ENCODE measurements around the gene FMN1. TPM values are rescaled to one million over a fixed set of nuclear protein-coding genes. Genes with fewer than 3 reads are reported as not detected.

Gene FMN1
- total and polyA plus RNA-seq, 2 of the 13 experiments (the other 11 are each of a cell fraction or from before 2014, with no cell fraction given) = 0.20 to 0.60 TPM

GRCh38 chr15:33218071-33218491, 23.6 kb upstream of the FMN1 start (continued):
- TF ChIP-seq HNRNPH1 (optimal IDR thresholded peaks at IDR 0.05; ENCODE audit: low read depth, low read length) (no peak), REPIN1 (CRISPR knock-in tag; IDR thresholded peaks at IDR 0.05; ENCODE audit: borderline replicate concordance, low read depth) (no peak), ZNF672 (CRISPR knock-in tag; IDR thresholded peaks at IDR 0.05) (no peak)

GRCh38 chr15:33215941-33216872, 21.7 kb upstream of the FMN1 start:
- H3K27me3 ChIP-seq (ENCODE audit: control insufficient read depth in 1 of 2, insufficient read depth in 2 of 2, low read length in 2 of 2) = no peaks in the 10 kb centered on the region
- no peak overlapping the region for H2AFZ ChIP-seq (ENCODE audit: low read length)
- DNase-seq (ENCODE audit: low spot score) (no peak), FAIRE-seq (no peak), ATAC-seq (no peak)
- peak; percentile 92 for TF ChIP-seq ZNF263 (CRISPR knock-in tag; IDR thresholded peaks at IDR 0.05)
- no peak for TF ChIP-seq ZNF124 (CRISPR knock-in tag; IDR thresholded peaks at IDR 0.05)
- no peaks in the 10 kb centered on the region for H3K79me2 ChIP-seq (ENCODE audit: insufficient read depth, low read length)
- H3K27ac ChIP-seq (ENCODE audit: extremely low read length, insufficient read depth, low read length) = no peak overlapping the region
- CTCF ChIA-PET (ENCODE audit: low intra/inter-chr PET ratio, low total read pairs) = no interaction called here
- in situ Hi-C loops (cut with HindIII; ENCODE audit: extremely low pct_ligation_motif_present, low pct_unique_long_range_greater_than_20kb) (no loop called here), intact Hi-C loops (cut with micrococcal nuclease; ENCODE audit: unreplicated experiment) (no loop called here)
- H3K9ac ChIP-seq (ENCODE audit: insufficient read depth, low read depth, low read length) = no peak overlapping the region
- no peaks in the 10 kb centered on the region for H3K9me3 ChIP-seq (ENCODE audit: low read length)
- H3K36me3 ChIP-seq (replicated peaks in 1 of 2; ENCODE audit: control insufficient read depth in 1 of 2, insufficient read depth in 2 of 2, low read length in 2 of 2) = no peaks in the 10 kb centered on the region
- BruUV-seq (replicated peaks) = no TSS peak
- no peaks in the 10 kb centered on the region for H4K20me1 ChIP-seq (ENCODE audit: insufficient read depth, low read length)
- no peak overlapping the region for H3K4me3 ChIP-seq (replicated peaks in 1 of 3; ENCODE audit: insufficient read depth in 1 of 3, low read depth in 2 of 3, low read length in 3 of 3)
- H3K4me2 ChIP-seq (ENCODE audit: low read depth, low read length) = no peak overlapping the region
- H3K4me1 ChIP-seq (ENCODE audit: insufficient read depth, low read length) = no peaks in the 10 kb centered on the region
- POLR2A ChIA-PET = no interaction called here
- WGBS (ENCODE audit: low lambda C conversion rate) = 49% methylated on average over 3 of the region's 3 CpGs

GRCh38 chr15:33211176-33211808, 16.8 kb upstream of the FMN1 start:
- intact Hi-C loops (cut with micrococcal nuclease; ENCODE audit: unreplicated experiment) (no loop called here), in situ Hi-C loops (cut with HindIII; ENCODE audit: extremely low pct_ligation_motif_present, low pct_unique_long_range_greater_than_20kb) (no loop called here)
- 24% methylated on average over 3 of the region's 3 CpGs for WGBS (ENCODE audit: low lambda C conversion rate)
- no peaks in the 10 kb centered on the region for H3K79me2 ChIP-seq (ENCODE audit: insufficient read depth, low read length)
- POLR2A ChIA-PET = no interaction called here
- H3K4me2 ChIP-seq (ENCODE audit: low read depth, low read length) = no peak overlapping the region
- no peak for ATAC-seq
- no peak overlapping the region for H3K9ac ChIP-seq (ENCODE audit: insufficient read depth, low read depth, low read length)
- H4K20me1 ChIP-seq (ENCODE audit: insufficient read depth, low read length) = no peaks in the 10 kb centered on the region
- H3K27ac ChIP-seq (ENCODE audit: extremely low read length, insufficient read depth, low read length) = no peak overlapping the region
- no peak overlapping the region for H3K4me3 ChIP-seq (replicated peaks in 1 of 3; ENCODE audit: insufficient read depth in 1 of 3, low read depth in 2 of 3, low read length in 3 of 3)
- FAIRE-seq = no peak
- CTCF ChIA-PET (ENCODE audit: low intra/inter-chr PET ratio, low total read pairs) = no interaction called here
- H3K36me3 ChIP-seq (replicated peaks in 1 of 2; ENCODE audit: control insufficient read depth in 1 of 2, insufficient read depth in 2 of 2, low read length in 2 of 2) = no peaks in the 10 kb centered on the region
- no peaks in the 10 kb centered on the region for H3K9me3 ChIP-seq (ENCODE audit: low read length)
- DNase-seq (ENCODE audit: low spot score) = no peak
- H2AFZ ChIP-seq (ENCODE audit: low read length) = no peak overlapping the region
- H3K4me1 ChIP-seq (ENCODE audit: insufficient read depth, low read length) = no peaks in the 10 kb centered on the region
- BruUV-seq (replicated peaks) = no TSS peak
- H3K27me3 ChIP-seq (ENCODE audit: control insufficient read depth in 1 of 2, insufficient read depth in 2 of 2, low read length in 2 of 2) = no peaks in the 10 kb centered on the region
- TF ChIP-seq ZNF350 (CRISPR knock-in tag; IDR thresholded peaks at IDR 0.05; ENCODE audit: borderline replicate concordance, low read depth) = no peak
- no peak for TF ChIP-seq RXRB (CRISPR knock-in tag; IDR thresholded peaks at IDR 0.05; ENCODE audit: borderline replicate concordance)
- TF ChIP-seq SIX4 (CRISPR knock-in tag; IDR thresholded peaks at IDR 0.05) = no peak
- no peak for TF ChIP-seq ZNF329 (CRISPR knock-in tag; IDR thresholded peaks at IDR 0.05; ENCODE audit: low read depth)
- no peak for TF ChIP-seq ZNF644 (CRISPR knock-in tag; IDR thresholded peaks at IDR 0.05; ENCODE audit: low read depth)
- TF ChIP-seq ZNF253 (CRISPR knock-in tag; IDR thresholded peaks at IDR 0.05; ENCODE audit: borderline replicate concordance) = no peak
- no peak for TF ChIP-seq JARID2 (CRISPR knock-in tag; IDR thresholded peaks at IDR 0.05; ENCODE audit: insufficient replicate concordance)
- no peak for TF ChIP-seq NAIF1 (CRISPR knock-in tag; IDR thresholded peaks at IDR 0.05; ENCODE audit: borderline replicate concordance)
- TF ChIP-seq ZSCAN12 (CRISPR knock-in tag; IDR thresholded peaks at IDR 0.05) = no peak
- no peak for TF ChIP-seq ZNF343 (CRISPR knock-in tag; IDR thresholded peaks at IDR 0.05)
- no peak for TF ChIP-seq KLF11 (CRISPR knock-in tag; IDR thresholded peaks at IDR 0.05)
- TF ChIP-seq ARNT (IDR thresholded peaks at IDR 0.05) = no peak
- no peak for TF ChIP-seq ZNF567 (CRISPR knock-in tag; IDR thresholded peaks at IDR 0.05; ENCODE audit: borderline replicate concordance)

All from HepG2 (cell line).